Ascending aorta (tissue), 2 donors: ENCODE data around the gene POLE. TPM values are rescaled to one million over a fixed set of nuclear protein-coding genes. Genes with fewer than 3 reads are reported as not detected.

Experiments
- DNase-seq, 2 donors: peaks; one replicate each; pipeline ENCODE4 v3.0.0-alpha.2; 2019; ENCODE audit warnings: low spot score in 2 of 2
- H3K27ac ChIP-seq, 2 donors: fragments of 200-600 bp; sonication (generic); one replicate each; pipeline ENCODE4 v1.5.1; 2016 to 2017; ENCODE audit warnings: mild to moderate bottlenecking in 1 of 2
- H3K27me3 ChIP-seq: fragments of 200-600 bp; sonication (generic); one replicate; pipeline ENCODE4 v1.5.1; 2017
- H3K36me3 ChIP-seq, 2 donors: fragments of 200-600 bp; sonication (generic); one replicate each; pipeline ENCODE4 v1.5.1; 2016
- H3K4me1 ChIP-seq, 2 donors: fragments of 200-600 bp; sonication (generic); one replicate each; pipeline ENCODE4 v1.5.1; 2016 to 2017; ENCODE audit warnings: mild to moderate bottlenecking in 1 of 2
- H3K4me3 ChIP-seq, 2 donors: fragments of 200-600 bp; sonication (generic); one replicate each; pipeline ENCODE4 v1.5.1; 2016 to 2017; ENCODE audit warnings: mild to moderate bottlenecking in 1 of 2
- H3K9me3 ChIP-seq, 2 donors: fragments of 200-600 bp; sonication (generic); one replicate each; pipeline ENCODE4 v1.5.1; 2016
- intact Hi-C: fragments of 100-400 bp; cut with DNase I; formaldehyde crosslinking; loops from one replicate; pipeline ENCODE4 v1.15.1; 2023
- total RNA-seq: library from RNA; depleted of rRNA; stranded (reverse); fragments of >200 nt; gene quantifications from one replicate; pipeline ENCODE4 v1.1.0, GENCODE V29; 2016
- TF ChIP-seq, protein P1 (sequence below), 3 experiments: fragments of 200-600 bp in 2 of 3; fragments of 450-650 bp in 1 of 3; sonication (generic) in 2 of 3; IDR thresholded peaks; one replicate each; pipeline ENCODE4 v1.5.1; 2016 to 2019; ENCODE audit warnings: antibody characterized with exemption in 3 of 3, mild to moderate bottlenecking in 1 of 3, moderate library complexity in 1 of 3

Gene POLE
- total RNA-seq, 1 donor from 2014 or later, result 115 TPM

DNA sequence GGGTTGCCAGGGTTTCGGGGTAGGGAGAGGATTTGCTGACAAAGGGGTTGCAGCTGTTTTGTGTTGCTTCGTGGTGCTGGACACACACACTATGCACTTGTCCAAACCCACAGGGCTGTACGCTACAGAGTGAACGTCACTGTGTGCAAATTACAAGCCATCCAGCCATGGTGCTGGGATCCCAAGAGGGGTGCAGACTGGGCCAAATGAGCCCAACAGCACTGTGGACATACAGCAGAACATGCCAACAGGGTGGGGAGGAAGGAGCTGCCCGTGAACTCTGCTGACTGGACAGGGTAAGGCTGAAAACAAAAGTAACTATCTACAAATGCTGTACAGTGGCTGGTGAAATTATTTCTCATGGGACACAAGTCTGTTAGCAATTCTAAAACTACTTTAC is 25.2 kb downstream of the POLE start:
- H3K4me1 ChIP-seq, result no peaks in the 10 kb centered on the region
- peaks cover 88 to 98% of the 10 kb centered on the region in 2 donors for H3K36me3 ChIP-seq
- peak in 1 of 2 donors; percentile 28 for DNase-seq
- intact Hi-C loops, result no loop called here
- TF ChIP-seq, protein P1, sequence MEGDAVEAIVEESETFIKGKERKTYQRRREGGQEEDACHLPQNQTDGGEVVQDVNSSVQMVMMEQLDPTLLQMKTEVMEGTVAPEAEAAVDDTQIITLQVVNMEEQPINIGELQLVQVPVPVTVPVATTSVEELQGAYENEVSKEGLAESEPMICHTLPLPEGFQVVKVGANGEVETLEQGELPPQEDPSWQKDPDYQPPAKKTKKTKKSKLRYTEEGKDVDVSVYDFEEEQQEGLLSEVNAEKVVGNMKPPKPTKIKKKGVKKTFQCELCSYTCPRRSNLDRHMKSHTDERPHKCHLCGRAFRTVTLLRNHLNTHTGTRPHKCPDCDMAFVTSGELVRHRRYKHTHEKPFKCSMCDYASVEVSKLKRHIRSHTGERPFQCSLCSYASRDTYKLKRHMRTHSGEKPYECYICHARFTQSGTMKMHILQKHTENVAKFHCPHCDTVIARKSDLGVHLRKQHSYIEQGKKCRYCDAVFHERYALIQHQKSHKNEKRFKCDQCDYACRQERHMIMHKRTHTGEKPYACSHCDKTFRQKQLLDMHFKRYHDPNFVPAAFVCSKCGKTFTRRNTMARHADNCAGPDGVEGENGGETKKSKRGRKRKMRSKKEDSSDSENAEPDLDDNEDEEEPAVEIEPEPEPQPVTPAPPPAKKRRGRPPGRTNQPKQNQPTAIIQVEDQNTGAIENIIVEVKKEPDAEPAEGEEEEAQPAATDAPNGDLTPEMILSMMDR (IDR thresholded peaks at IDR 0.05), result no peak
- no peaks in the 10 kb centered on the region for H3K9me3 ChIP-seq
- no peaks in the 10 kb centered on the region for H3K27me3 ChIP-seq
- H3K27ac ChIP-seq, result no peak overlapping the region
- H3K4me3 ChIP-seq, result no peak overlapping the region

DNA sequence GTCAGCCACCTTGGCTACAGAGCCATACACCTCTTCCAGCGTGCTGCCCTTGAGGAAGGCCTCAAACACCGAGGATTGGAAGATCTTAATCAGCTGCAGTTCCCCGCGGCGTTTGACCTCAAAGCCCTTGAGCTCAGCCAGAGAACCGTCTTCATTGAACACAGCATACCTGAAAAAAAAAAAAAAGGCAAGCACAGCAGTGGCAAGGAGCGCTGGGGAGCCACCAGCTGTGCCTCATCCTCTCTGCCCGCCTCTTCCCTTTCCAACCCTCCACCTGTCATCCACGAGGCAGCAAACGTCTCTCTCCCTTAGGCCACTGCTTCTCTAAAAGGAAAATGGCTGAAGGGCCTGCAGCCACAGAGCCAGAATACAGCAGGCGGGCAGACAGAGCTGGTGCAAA is 26.1 kb downstream of the POLE start:
- Histone ChIP-seq H3K27me3 (no peaks in the 10 kb centered on the region), H3K4me3 (no peak overlapping the region), H3K9me3 (no peaks in the 10 kb centered on the region), H3K36me3 (peaks cover 87 to 98% of the 10 kb centered on the region in 2 donors), H3K27ac (no peak overlapping the region), H3K4me1 (no peaks in the 10 kb centered on the region)
- intact Hi-C loops, result no loop called here
- TF ChIP-seq, protein P1 (IDR thresholded peaks at IDR 0.05), result no peak
- peak in 1 of 2 donors; percentile 41 for DNase-seq

DNA sequence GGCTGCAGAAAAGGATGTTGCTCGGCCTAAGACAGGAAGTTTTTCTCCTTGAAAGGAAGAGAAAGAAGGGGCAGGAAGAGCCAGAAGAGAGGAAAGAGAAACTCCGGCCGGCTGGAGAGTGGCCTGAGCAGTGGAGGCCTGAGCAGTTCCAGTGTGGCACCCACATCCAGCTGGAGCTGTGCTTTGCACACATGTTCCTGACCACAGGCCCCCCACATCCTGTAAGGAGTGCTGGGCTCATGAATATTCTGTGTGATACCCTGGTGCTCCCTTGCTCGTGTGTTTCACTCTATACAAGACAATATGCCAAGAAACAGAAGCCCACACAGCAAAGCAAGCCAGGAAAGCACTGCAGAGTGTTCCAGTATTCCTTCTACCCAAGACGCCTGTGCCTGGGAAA is 27.1 kb downstream of the POLE start:
- Histone ChIP-seq H3K27me3 (no peaks in the 10 kb centered on the region), H3K36me3 (peaks cover 85 to 94% of the 10 kb centered on the region in 2 donors), H3K27ac (no peak overlapping the region), H3K4me3 (no peak overlapping the region), H3K4me1 (no peaks in the 10 kb centered on the region), H3K9me3 (no peaks in the 10 kb centered on the region)
- TF ChIP-seq, protein P1 (IDR thresholded peaks at IDR 0.05), result no peak
- DNase-seq, result peak in 1 of 2 donors; percentile 21
- intact Hi-C loops, result no loop called here

DNA sequence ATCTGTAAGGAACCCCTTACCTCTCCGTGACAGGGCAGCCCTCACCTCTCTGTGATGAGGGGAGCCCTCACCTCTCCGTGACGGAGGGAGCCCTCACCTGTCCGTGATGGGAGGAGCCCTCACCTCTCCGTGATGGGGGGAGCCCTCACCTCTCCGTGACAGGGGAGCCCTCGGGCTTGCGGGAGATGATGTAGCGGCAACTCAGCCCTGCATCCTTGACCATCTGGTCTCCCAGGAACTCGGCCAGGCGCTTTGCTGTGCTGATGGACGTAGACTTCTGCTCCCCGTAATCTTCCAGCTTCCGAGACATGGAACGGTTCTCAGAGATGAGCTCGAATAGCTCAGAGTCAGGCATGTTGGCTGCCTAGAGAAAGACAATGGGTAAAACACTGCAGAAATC is 28.0 kb downstream of the POLE start:
- TF ChIP-seq, protein P1 (IDR thresholded peaks at IDR 0.05), result no peak
- H3K27ac ChIP-seq, result no peak overlapping the region
- no peaks in the 10 kb centered on the region for H3K27me3 ChIP-seq
- peak in 1 of 2 donors; percentile 53 for DNase-seq
- intact Hi-C loops, result no loop called here
- H3K9me3 ChIP-seq, result no peaks in the 10 kb centered on the region
- H3K36me3 ChIP-seq, result peaks cover 81 to 93% of the 10 kb centered on the region in 2 donors
- H3K4me1 ChIP-seq, result no peaks in the 10 kb centered on the region
- H3K4me3 ChIP-seq, result no peak overlapping the region

DNA sequence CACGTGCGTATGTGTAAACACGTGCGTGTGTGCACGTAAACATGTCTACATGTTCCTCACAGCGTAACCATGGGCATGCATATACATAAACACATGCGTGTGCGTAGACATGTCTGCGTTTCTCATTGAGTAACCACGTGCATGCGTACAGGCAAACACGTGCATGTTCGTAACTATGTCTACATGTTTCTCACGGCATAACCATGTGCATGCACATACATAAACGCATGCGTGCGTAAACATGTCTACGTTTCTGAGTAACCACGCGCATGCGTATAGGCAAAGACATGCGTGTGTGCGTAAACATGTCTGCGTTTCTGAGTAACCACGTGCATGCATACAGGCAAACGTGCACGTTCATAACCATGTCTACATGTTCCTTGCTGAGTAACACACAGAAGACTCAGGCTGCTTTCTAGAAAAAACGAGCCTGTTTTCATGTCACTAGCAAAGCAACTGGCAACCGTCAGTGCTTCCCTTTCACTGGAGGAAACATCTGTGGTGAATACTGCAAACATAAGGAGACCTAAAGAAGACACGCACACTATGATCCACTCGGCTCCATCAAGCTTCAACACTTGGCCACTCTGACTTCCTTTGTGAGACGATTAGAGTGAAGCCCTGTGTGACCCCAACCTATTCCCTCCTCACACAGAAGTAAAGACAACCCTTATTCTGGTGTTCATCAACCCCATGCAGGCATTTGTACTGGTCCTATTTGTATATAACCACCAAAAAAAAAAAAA is 28.8 kb downstream of the POLE start:
- Histone ChIP-seq H3K27me3 (no peaks in the 10 kb centered on the region), H3K9me3 (no peaks in the 10 kb centered on the region), H3K4me1 (no peaks in the 10 kb centered on the region), H3K27ac (no peak overlapping the region), H3K36me3 (peaks cover 79 to 85% of the 10 kb centered on the region in 2 donors), H3K4me3 (no peak overlapping the region)
- DNase-seq, result no peak
- intact Hi-C loops, result no loop called here
- TF ChIP-seq, protein P1 (IDR thresholded peaks at IDR 0.05), result no peak
